H9 (cell line): ENCODE data around the gene FMO4. TPM values are rescaled to one million over a fixed set of nuclear protein-coding genes. Genes with fewer than 3 reads are reported as not detected.

Experiments used
- DNase-seq: peaks from one replicate; pipeline ENCODE4 v3.0.0-alpha.2; 2017
- H2AFZ ChIP-seq: one replicate; pipeline ENCODE4 v1.6.1; 2013; ENCODE audit warnings: mild to moderate bottlenecking, low read length, control low read depth, moderate library complexity
- H2AK5ac ChIP-seq: 2 replicates; pipeline ENCODE4 v1.6.1; 2013; ENCODE audit warnings: low read length, control low read depth, mixed read lengths; ENCODE audit not compliant: insufficient read length
- H2BK120ac ChIP-seq: one replicate; pipeline ENCODE4 v1.6.1; 2013; ENCODE audit warnings: low read depth, mild to moderate bottlenecking, low read length, control low read depth, inconsistent platforms; ENCODE audit not compliant: poor library complexity, severe bottlenecking
- H2BK12ac ChIP-seq: 2 replicates; pipeline ENCODE4 v1.6.1; 2013; ENCODE audit warnings: low read length, control low read depth, mixed read lengths, low read depth; ENCODE audit not compliant: insufficient read length
- H2BK15ac ChIP-seq: 2 replicates; pipeline ENCODE4 v1.6.1; 2013; ENCODE audit warnings: low read depth, low read length, control low read depth
- H2BK20ac ChIP-seq: one replicate; pipeline ENCODE4 v1.6.1; 2013; ENCODE audit warnings: low read depth, mild to moderate bottlenecking, low read length, control low read depth, inconsistent platforms; ENCODE audit not compliant: poor library complexity, severe bottlenecking
- H2BK5ac ChIP-seq: 2 replicates; pipeline ENCODE4 v1.6.1; 2013; ENCODE audit warnings: low read length, control low read depth, mixed read lengths; ENCODE audit not compliant: insufficient read length
- H3K14ac ChIP-seq: 2 replicates; pipeline ENCODE4 v1.6.1; 2013; ENCODE audit warnings: low read length, control low read depth; ENCODE audit not compliant: insufficient read depth
- H3K18ac ChIP-seq: 2 replicates; pipeline ENCODE4 v1.6.1; 2013; ENCODE audit warnings: low read depth, mild to moderate bottlenecking, mixed read lengths, low read length, control low read depth; ENCODE audit not compliant: insufficient read length
- H3K23ac ChIP-seq: 2 replicates; pipeline ENCODE4 v1.6.1; 2013; ENCODE audit warnings: low read length, control low read depth, mixed read lengths, low read depth; ENCODE audit not compliant: insufficient read length
- H3K23me2 ChIP-seq: 2 replicates; pipeline ENCODE4 v1.6.1; 2013; ENCODE audit warnings: low read depth, mild to moderate bottlenecking, mixed read lengths, low read length, control low read depth; ENCODE audit not compliant: insufficient read length, poor library complexity, severe bottlenecking
- H3K27ac ChIP-seq: 2 replicates; pipeline ENCODE4 v1.5.1; 2013; ENCODE audit warnings: low read length, control low read depth, mixed read lengths, low read depth; ENCODE audit not compliant: insufficient read length
- H3K27me3 ChIP-seq: 2 replicates; pipeline ENCODE4 v1.6.1; 2013; ENCODE audit warnings: low read length, control low read depth, inconsistent platforms; ENCODE audit not compliant: insufficient read depth
- H3K4ac ChIP-seq: 2 replicates; pipeline ENCODE4 v1.6.1; 2013; ENCODE audit warnings: low read depth, mild to moderate bottlenecking, control low read depth, inconsistent platforms, low read length, moderate library complexity
- H3K4me1 ChIP-seq: 2 replicates; pipeline ENCODE4 v1.6.1; 2013; ENCODE audit warnings: low read length, control low read depth, inconsistent platforms; ENCODE audit not compliant: insufficient read depth
- H3K4me2 ChIP-seq: 2 replicates; pipeline ENCODE4 v1.6.1; 2013; ENCODE audit warnings: low read length, control low read depth, mixed read lengths; ENCODE audit not compliant: insufficient read length, insufficient read depth
- H3K56ac ChIP-seq: 2 replicates; pipeline ENCODE4 v1.6.1; 2013; ENCODE audit warnings: low read depth, mild to moderate bottlenecking, mixed read lengths, low read length, control low read depth; ENCODE audit not compliant: insufficient read length
- H3K79me1 ChIP-seq: 2 replicates; pipeline ENCODE4 v1.6.1; 2013; ENCODE audit warnings: low read depth, mild to moderate bottlenecking, moderate library complexity, low read length, control low read depth, inconsistent platforms; ENCODE audit not compliant: insufficient read depth, poor library complexity, severe bottlenecking
- H3K79me2 ChIP-seq: 2 replicates; pipeline ENCODE4 v1.6.1; 2013; ENCODE audit warnings: low read length, control low read depth, inconsistent platforms; ENCODE audit not compliant: insufficient read depth
- H3K9ac ChIP-seq: 2 replicates; pipeline ENCODE4 v1.6.1; 2013; ENCODE audit warnings: low read length, control low read depth, mixed read lengths; ENCODE audit not compliant: insufficient read length; ENCODE audit errors: extremely low read depth
- H3K9me3 ChIP-seq: one replicate; pipeline ENCODE4 v1.6.1; 2013; ENCODE audit warnings: low read depth, low read length, inconsistent platforms; ENCODE audit not compliant: control insufficient read depth
- H3T11ph ChIP-seq: one replicate; pipeline ENCODE4 v1.6.1; 2013; ENCODE audit warnings: mild to moderate bottlenecking, low read length, control low read depth, inconsistent platforms
- H4K20me1 ChIP-seq: one replicate; pipeline ENCODE4 v1.6.1; 2013; ENCODE audit not compliant: control insufficient read depth, insufficient read length, insufficient read depth
- H4K5ac ChIP-seq: 2 replicates; pipeline ENCODE4 v1.6.1; 2013; ENCODE audit warnings: low read depth, mild to moderate bottlenecking, mixed read lengths, low read length, control low read depth; ENCODE audit not compliant: insufficient read length
- H4K8ac ChIP-seq: replicated peaks from 2 replicates; pipeline ENCODE4 v1.6.1; 2013; ENCODE audit warnings: low read length, control low read depth, mixed read lengths, low read depth; ENCODE audit not compliant: insufficient read length
- H4K91ac ChIP-seq: 2 replicates; pipeline ENCODE4 v1.6.1; 2013; ENCODE audit warnings: low read depth, mild to moderate bottlenecking, moderate library complexity, mixed read lengths, low read length, control low read depth; ENCODE audit not compliant: insufficient read length
- H3K27ac Mint-ChIP-seq, 3 experiments: 2 replicates in 2 of 3; 3 replicates in 1 of 3; pipeline ENCODE4 v1.8.0; 2020 to 2021; ENCODE audit warnings: mixed read lengths in 3 of 3, mild to moderate bottlenecking in 1 of 3, moderate library complexity in 1 of 3
- H3K27me3 Mint-ChIP-seq: 2 replicates; pipeline ENCODE4 v1.8.0; 2021; ENCODE audit warnings: low read depth, mild to moderate bottlenecking, moderate library complexity, mixed read lengths
- H3K36me3 Mint-ChIP-seq, 3 experiments: 2 replicates in 2 of 3; 3 replicates in 1 of 3; pipeline ENCODE4 v1.8.0; 2020 to 2021; ENCODE audit warnings: low read depth in 3 of 3, mixed read lengths in 3 of 3; ENCODE audit not compliant: insufficient read depth in 1 of 3
- H3K4me1 Mint-ChIP-seq, 2 experiments: 2 replicates each; pipeline ENCODE4 v1.8.0; 2020; ENCODE audit warnings: mixed read lengths in 2 of 2
- H3K4me3 Mint-ChIP-seq, 2 experiments: 2 replicates in 1 of 2; 3 replicates in 1 of 2; pipeline ENCODE4 v1.8.0; 2020 to 2021; ENCODE audit warnings: mild to moderate bottlenecking in 2 of 2, mixed read lengths in 2 of 2, moderate library complexity in 1 of 2
- H3K9me3 Mint-ChIP-seq, 2 experiments: 2 replicates in 1 of 2; 3 replicates in 1 of 2; pipeline ENCODE4 v1.8.0; 2020; ENCODE audit warnings: mild to moderate bottlenecking in 2 of 2, mixed read lengths in 2 of 2, moderate library complexity in 1 of 2
- CTCF ChIP-seq: fragments of 200-600 bp; sonication (generic); conservative IDR thresholded peaks from 3 replicates; pipeline ENCODE4 v1.8.0; 2021; ENCODE audit warnings: antibody characterized with exemption, mild to moderate bottlenecking
- WGBS: extraction: QIAGEN DNeasy Blood & Tissue Kit; methylation state at CpG from one replicate; pipeline ENCODE4 v1.1.7; 2013; ENCODE audit warnings: missing lambda C conversion rate, low lambda C conversion rate, mixed read lengths; ENCODE audit not compliant: insufficient read length; ENCODE audit errors: extremely low coverage; 5-methylcytosine and 5-hydroxymethylcytosine counted together
- total RNA-seq: library from RNA; stranded (reverse); gene quantifications from 2 replicates; pipeline ENCODE4 v1.2.1, GENCODE V29; 2021

The FMO4 gene
- total RNA-seq, 1 experiment from 2014 or later, result 1.8 TPM

- Histone ChIP-seq H2BK12ac (no peak overlapping the region), H2BK15ac (no peak overlapping the region), H4K91ac (no peak overlapping the region), H3K79me1 (no peaks in the 10 kb centered on the region), H4K8ac (no peak overlapping the region), H3K9me3 (no peaks in the 10 kb centered on the region), H4K5ac (no peak overlapping the region), H4K20me1 (no peaks in the 10 kb centered on the region), H3T11ph (no peak overlapping the region), H3K56ac (no peak overlapping the region), H3K18ac (no peak overlapping the region), H2AK5ac (no peak overlapping the region), H2BK5ac (no peak overlapping the region), H2AFZ (no peak overlapping the region), H3K4ac (no peak overlapping the region), H2BK120ac (no peak overlapping the region), H3K9ac (no peak overlapping the region), H3K23ac (no peak overlapping the region), H3K4me2 (no peak overlapping the region), H3K4me1 (no peaks in the 10 kb centered on the region; the same call in 1 of the 2 replicates), H3K27me3 (no peaks in the 10 kb centered on the region), H3K79me2 (no peaks in the 10 kb centered on the region), H3K14ac (no peak overlapping the region; the same call in 1 of the 2 replicates), H3K23me2 (no peaks in the 10 kb centered on the region), H2BK20ac (no peak overlapping the region), H3K27ac (no peak overlapping the region)
- DNase-seq, result no peak
- no peak overlapping the region for H3K4me3 Mint-ChIP-seq
- H3K36me3 Mint-ChIP-seq, result no peaks in the 10 kb centered on the region
- H3K27me3 Mint-ChIP-seq, result no peaks in the 10 kb centered on the region
- no peaks in the 10 kb centered on the region for H3K9me3 Mint-ChIP-seq
- H3K27ac Mint-ChIP-seq, result peak overlapping the region in 2 of 3 experiments; percentile 36 to 65; a peak in 2 of 7 replicates
- no CpG with 5 or more reads among the region's 1 CpG for WGBS
- no peak for TF ChIP-seq CTCF
- peaks cover 4 to 6% of the 10 kb centered on the region in 2 experiments for H3K4me1 Mint-ChIP-seq
Observed at GRCh38 chr1:171335964-171336363, 22.0 kb downstream of the FMO4 start.
